NCI-H2029 treated with DMSO at 0.1 percent for 48 hours (cell line): ENCODE data around the gene NOX3.
"Not testable (repeated sequence)": the region's sequence is repeated elsewhere in the genome, so short reads cannot be mapped to it uniquely, and the experiment has no call there.

ENCODE experiments used
- DNase-seq: peaks from one replicate; lab custom pipeline; 2025; lab: John Stamatoyannopoulos, UW

The NOX3 gene

DNA sequence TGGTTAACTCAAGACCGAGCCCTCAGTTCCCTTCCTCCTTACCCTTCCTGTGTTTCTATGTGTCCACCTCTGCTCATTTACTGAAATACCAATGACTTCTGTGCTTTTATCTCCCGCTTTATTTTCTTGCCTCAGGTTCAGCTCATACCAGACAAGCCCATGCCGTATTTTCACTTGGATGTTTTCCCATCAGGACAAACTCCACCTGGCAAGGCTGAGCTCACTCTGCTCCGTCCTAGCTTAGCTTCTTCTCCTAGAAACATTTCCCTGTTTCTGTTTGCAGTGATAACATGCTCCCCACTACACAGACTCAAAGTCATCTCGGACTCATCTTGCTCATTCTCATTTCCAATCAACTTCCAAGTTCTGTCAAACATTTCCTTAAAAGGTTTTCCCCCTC lies 84.4 kb downstream of the NOX3 start:
- DNase-seq: no peak

GRCh38 chr6:155366325-155366724 lies 89.3 kb downstream of the NOX3 start:
- DNase-seq: no peak

GRCh38 chr6:155364844-155365437 lies 90.7 kb downstream of the NOX3 start:
- no peak for DNase-seq

DNA sequence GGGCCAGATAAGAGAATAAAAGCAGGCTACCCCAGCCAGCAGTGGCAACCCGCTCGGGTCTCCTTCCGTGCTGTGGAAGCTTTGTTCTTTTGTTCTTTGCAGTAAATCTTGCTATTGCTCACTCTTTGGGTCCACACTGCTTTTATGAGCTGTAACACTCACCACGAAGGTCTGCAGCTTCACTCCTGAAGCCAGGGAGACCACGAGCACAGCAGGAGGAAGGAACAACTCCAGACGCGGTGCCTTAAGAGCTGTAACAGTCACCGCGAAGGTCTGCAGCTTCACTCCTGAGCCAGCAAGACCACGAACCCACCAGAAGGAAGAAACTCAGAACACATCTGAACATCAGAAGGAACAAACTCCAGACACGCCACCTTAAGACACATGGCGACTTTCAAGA lies 91.6 kb downstream of the NOX3 start:
- DNase-seq: not testable (repeated sequence)

DNA sequence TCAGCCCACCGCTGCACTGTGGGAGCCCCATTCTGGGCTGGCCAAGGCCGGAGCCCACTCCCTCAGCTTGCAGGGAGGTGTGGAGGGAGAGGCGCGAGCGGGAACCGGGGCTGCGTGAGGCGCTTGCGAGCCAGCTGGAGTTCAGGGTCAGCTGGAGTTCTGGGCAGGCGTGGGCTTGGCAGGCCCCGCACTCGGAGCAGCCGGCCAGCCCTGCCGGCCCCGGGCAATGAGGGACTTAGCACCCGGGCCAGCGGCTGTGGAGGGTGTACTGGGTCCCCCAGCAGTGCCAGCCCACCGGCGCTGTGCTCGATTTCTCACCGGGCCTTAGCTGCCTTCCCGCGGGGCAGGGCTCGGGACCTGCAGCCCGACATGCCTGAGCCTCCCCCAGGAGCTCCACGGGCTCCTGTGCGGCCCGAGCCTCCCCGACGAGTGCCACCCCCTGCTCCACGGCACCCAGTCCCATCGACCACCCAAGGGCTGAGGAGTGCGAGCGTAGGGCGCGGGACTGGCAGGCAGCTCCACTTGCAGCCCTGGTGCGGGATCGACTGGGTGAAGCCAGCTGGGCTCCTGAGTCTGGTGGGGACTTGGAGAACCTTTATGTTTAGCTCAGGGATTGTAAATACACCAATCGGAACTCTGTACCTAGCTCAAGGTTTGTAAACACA lies 92.5 kb downstream of the NOX3 start:
- DNase-seq: not testable (repeated sequence)

DNA sequence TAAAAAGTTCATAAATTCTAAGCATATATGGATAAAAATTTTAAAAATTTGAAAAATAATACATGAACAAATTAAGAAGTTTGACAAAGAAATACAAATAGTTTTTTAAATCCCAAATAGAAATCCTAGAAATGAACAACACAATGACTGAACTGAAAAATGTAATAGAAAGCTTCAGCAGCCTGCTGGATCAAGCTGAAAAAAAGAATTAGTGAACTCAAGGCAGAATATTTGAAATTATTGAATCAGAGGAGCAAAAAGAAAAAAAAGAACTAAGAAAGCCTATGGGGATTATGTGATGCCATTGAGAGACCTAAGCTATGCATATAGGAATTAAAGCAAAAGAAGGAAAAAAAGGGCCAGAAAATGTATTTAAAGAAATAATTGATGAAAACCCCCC lies 101.5 kb downstream of the NOX3 start:
- no peak for DNase-seq

DNA sequence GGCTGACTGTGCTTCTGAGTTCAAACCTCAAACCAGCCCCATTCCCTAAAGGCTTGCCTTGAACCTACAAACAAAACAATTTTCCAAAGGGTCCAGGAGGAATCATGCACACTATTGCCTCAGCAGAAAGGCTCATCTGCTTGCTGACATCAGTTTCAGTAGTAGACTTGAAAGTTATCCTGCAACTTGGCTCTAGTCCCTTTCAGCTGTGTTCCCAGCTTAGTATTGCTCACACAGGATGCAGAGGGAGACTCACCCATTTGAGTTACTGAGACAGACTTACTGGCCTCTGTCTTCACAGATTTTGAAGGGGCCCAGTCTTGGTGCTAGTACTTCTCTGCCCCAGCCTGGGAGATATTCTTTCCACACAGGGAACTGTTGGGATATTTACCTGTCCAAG lies 102.8 kb downstream of the NOX3 start:
- DNase-seq: no peak

GRCh38 chr6:155352130-155352420 lies 103.6 kb downstream of the NOX3 start:
- DNase-seq: no peak

DNA sequence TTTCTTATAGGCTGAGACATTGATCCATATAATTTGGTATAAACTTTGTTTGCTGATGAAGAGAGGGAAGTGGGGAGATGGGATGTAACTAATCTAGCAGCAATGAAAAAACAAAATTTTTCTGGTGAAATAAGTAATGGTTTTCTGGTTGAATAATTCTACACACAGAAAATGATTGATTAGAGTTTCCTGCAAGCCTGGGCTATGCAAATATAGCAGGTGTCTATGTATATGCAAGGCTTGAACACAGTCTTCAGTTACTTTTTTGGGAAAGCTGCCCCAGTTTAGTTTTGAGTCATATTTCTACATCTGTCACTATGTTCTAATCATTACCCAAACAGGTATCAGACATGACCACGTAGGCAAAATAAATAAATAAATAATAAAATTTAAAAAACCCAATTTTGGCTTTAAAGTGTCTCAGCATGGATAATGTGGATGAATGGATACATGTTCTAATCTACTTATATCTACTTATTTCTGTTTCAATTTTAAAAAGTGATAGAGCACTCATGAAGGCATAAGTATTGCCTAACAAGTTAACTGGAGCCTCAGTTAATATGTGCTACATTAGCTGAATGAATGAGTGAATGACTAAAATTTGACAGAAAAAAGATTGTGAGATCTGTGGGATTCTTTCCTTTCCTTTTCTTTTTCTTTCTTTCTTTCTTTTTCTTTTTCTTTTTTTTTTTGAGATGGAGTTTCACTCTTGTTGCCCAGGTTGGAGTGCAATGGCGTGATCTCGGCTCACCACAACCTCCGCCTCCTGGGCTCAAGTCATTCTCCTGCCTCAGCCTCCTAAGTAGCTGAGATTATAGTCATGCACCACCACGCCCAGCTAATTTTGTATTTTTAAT lies 104.1 kb downstream of the NOX3 start:
- DNase-seq: no peak

DNA sequence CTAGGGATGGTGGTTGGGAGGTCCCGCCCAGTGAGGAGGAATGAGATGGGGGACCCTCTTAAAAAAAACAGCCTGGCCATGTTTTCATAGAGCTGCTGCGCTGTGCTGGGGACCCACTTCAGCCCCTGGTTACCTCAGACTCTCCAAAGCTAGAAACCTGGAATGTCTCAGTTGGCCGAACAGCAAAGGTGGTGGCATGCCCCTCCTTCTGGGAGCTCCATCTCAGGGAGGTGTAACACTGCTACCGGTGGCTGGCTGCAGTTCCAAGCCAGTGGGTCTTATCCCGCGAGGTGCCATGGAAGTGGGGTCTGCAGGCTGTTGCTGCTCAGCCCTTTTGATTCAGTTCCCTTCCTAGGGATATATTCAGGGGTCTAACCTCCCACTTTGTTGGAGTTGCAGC lies 105.7 kb downstream of the NOX3 start:
- no peak for DNase-seq

- no peak for DNase-seq
These were observed 106.5 kb downstream of the NOX3 start for GRCh38 chr6:155349129-155349528.

DNA sequence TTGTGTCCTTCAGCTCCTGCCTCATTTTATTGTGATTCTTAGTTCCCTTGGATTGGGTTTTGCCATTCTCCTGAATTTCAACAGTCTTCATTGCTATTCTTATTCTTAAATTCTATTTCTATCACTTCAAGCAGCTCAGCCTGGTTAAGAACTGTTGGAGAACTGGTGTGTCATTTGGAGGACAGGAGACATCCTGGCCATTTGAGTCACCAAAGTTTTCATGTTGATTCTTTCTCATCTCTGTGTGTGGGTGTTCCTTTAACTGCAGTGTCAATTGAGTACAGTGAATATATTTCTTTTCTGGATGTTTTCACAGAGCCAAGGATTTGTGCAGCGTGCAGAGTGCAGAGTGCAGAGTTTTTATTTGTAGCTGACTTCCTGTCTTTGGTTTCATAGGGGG lies 107.8 kb downstream of the NOX3 start:
- no peak for DNase-seq

GRCh38 chr6:155346957-155347356 lies 108.7 kb downstream of the NOX3 start:
- DNase-seq: no peak
